Subcutaneous abdominal adipose tissue (tissue), 5 donors: ENCODE measurements around the gene C9orf85.

Experiments used
- H3K27ac ChIP-seq: one replicate; pipeline ENCODE4 v1.7.0; 2013; ENCODE audit warnings: low read depth, mild to moderate bottlenecking, inconsistent platforms, low read length, moderate library complexity
- H3K27me3 ChIP-seq, 5 donors: one replicate each; pipeline ENCODE4 v1.7.0; 2013; ENCODE audit warnings: low read length in 5 of 5, inconsistent platforms in 1 of 5; ENCODE audit not compliant: control insufficient read depth in 5 of 5, insufficient read depth in 4 of 5
- H3K36me3 ChIP-seq, 5 donors: one replicate each; pipeline ENCODE4 v1.7.0; 2013; ENCODE audit warnings: low read length in 5 of 5; ENCODE audit not compliant: control insufficient read depth in 5 of 5, insufficient read depth in 5 of 5
- H3K4me1 ChIP-seq, 5 donors: one replicate each; pipeline ENCODE4 v1.7.0; 2013; ENCODE audit warnings: low read length in 5 of 5, mild to moderate bottlenecking in 3 of 5, moderate library complexity in 1 of 5; ENCODE audit not compliant: control insufficient read depth in 5 of 5, insufficient read depth in 5 of 5
- H3K4me3 ChIP-seq, 5 donors: one replicate each; pipeline ENCODE4 v1.7.0; 2013; ENCODE audit warnings: low read length in 5 of 5, low read depth in 1 of 5
- H3K9ac ChIP-seq, 5 donors: one replicate each; pipeline ENCODE4 v1.7.0; 2013; ENCODE audit warnings: low read length in 5 of 5, mild to moderate bottlenecking in 4 of 5, moderate library complexity in 3 of 5
- H3K9me3 ChIP-seq, 5 donors: one replicate each; pipeline ENCODE4 v1.7.0; 2013; ENCODE audit warnings: low read length in 5 of 5; ENCODE audit not compliant: control insufficient read depth in 5 of 5
- donor health status: healthy.
- donor health status: healthy.
- donor health status: healthy.
- donor health status: healthy.
- donor health status: healthy.

C9orf85 gene

DNA sequence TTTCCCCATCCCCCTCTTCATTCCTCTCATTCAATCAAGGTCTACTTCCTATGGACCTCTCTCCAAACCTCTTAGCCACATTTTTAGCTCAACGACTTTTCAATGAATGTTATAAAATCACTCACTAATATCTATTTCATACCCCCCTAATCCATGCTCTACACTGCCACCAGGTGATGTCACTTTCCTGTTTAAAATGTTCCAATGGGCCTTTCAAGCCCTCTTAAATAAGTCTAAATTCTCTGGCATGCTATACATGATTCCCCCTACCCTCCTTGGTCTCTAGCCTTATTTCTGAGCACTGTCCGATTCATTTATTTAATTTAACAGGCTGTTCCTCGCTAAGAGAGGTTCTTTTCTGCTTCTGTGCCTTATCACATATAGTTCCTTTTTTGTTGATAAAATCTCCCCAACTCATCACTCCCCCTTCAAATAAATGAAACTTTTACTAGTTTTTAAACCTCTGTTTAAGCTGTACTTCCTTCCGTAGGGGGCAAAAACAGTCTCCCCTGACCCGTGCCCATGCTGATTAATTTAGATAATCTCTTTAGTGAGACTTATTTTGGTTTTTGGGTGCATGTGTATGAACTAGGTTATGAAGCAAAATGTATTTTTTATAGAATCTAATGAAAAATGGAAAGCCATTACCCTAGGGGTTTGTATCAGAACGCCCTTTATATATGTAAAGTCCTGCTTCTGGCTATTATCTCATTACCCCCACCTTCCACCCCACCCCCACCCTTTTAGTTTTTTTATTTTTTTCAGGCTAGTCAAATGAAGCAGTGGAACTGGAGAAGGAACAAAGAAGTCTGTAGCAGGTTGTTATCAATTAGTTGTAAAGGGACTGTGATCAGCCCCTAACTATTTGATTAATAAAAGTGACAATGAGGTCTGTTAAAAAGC lies 9.5 kb upstream of the C9orf85 start:
- H3K9me3 ChIP-seq: no peaks in the 10 kb centered on the region
- peaks cover 0 to 2% (median 0%) of the 10 kb centered on the region in 5 donors for H3K4me1 ChIP-seq
- H3K27ac ChIP-seq: no peak overlapping the region
- H3K36me3 ChIP-seq: no peaks in the 10 kb centered on the region
- H3K27me3 ChIP-seq: no peaks in the 10 kb centered on the region
- no peak overlapping the region for H3K9ac ChIP-seq
- no peak overlapping the region for H3K4me3 ChIP-seq

DNA sequence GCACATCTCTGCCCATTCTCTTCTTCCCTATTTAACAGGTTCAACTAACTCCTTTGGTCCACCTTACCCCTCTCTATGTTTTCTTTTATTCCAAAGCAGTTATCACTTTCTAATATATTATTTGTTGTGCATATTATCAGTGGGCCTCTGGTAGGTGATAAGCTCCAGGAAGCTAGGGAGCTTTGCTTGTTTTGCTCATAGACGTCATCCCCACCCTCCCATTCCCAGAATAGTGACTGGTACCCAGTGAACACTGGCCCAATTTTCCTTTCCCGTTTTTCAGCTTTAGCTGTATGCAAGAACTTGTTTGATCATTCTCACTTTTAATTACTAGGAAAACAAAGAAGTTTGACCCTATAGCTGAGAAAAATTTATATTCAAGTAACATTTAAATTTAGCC lies 7.4 kb upstream of the C9orf85 start:
- Histone ChIP-seq H3K27me3 (no peaks in the 10 kb centered on the region), H3K27ac (no peak overlapping the region), H3K9me3 (no peaks in the 10 kb centered on the region), H3K4me1 (peaks cover 0 to 8% (median 7%) of the 10 kb centered on the region in 5 donors), H3K9ac (no peak overlapping the region), H3K4me3 (no peak overlapping the region), H3K36me3 (no peaks in the 10 kb centered on the region)

DNA sequence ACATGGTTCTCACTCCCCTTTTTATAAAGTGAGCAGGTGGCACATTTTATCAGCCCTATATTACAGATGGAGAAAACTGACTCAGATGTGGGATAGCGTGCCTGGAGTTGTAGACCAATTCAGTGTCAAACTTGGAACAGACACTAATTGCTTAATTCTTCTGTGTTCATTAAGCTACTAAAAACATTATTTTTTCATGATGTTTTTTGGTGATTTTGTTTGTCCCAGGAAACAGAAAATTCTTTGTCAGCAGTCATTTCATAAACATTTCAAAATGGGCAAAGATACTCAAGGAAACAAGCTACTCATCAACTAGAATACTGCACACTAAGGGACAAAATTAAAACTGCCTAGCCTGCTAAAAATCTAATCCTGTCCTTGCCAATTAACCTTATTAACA lies 2.6 kb upstream of the C9orf85 start:
- H3K27ac ChIP-seq: no peak overlapping the region
- H3K4me3 ChIP-seq: peak overlapping the region in 3 of 5 donors; percentile 93 to 98 (median 98)
- no peaks in the 10 kb centered on the region for H3K27me3 ChIP-seq
- H3K9ac ChIP-seq: peak overlapping the region in 3 of 5 donors; percentile 10 to 93 (median 88)
- no peaks in the 10 kb centered on the region for H3K9me3 ChIP-seq
- peaks cover 3 to 36% (median 28%) of the 10 kb centered on the region in 5 donors for H3K4me1 ChIP-seq
- no peaks in the 10 kb centered on the region for H3K36me3 ChIP-seq

DNA sequence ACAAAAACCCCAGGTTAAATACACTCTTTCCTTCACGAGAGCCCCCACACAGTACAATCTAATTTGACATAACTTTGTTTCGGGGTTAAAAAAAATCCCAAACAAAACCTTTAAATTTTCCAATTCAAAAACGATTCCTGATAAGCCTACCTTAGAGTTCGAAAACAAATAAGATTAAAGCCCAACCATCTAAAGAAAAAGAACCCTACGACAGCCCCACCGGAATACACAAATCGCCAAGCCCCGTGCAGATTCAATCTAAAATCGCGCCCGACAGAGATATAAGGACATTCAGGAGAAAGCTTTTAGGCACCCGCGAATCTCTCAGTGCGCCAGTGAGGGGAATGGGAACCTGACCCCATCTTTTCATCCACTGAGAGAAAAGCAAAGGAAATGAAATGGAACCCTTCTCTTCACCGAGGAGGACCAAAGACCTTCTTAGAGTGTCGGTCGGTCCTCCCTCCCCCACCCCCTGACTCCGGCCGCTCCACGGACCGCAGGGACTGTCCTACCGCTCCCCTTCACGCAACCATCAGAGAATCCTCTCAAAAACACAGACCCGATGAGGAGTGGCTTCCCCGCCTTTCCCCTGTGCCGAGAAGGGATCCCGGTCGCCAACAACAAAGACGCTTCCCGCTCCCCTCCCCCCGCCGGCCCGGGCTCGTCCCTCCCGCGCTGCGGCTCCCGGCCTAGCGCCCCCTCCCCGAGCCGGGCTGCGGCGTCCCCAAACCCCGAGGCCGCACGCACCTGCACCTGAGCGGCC lies 1.4 kb upstream of the C9orf85 start:
- Histone ChIP-seq H3K27me3 (no peaks in the 10 kb centered on the region), H3K4me1 (peaks cover 3 to 36% (median 28%) of the 10 kb centered on the region in 5 donors), H3K27ac (peak overlapping the region; percentile 93), H3K4me3 (peak overlapping the region; percentile 89 to 98 (median 96)), H3K36me3 (no peaks in the 10 kb centered on the region), H3K9ac (peak overlapping the region; percentile 82 to 93 (median 90)), H3K9me3 (no peaks in the 10 kb centered on the region)

DNA sequence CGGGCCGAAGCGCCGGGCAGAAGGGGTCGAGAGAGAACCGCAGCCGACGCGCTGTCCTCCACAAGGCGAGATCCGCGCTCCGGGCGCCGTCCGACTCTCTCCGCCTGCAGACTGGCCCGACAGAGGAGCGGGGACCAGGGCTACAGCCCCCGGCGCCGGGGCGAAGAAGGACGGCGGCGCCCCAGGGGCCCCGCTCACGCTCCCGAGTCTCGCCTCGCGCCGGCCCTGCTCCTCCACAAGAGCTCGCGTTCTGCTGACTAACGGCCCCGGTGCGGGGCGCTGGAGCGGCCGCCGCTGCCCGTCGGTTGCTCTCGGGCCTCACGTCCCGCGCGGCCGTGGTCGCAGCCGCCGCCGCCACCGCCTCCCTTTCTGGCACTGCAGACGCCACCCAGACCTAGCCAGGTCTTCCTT lies 784 bp upstream of the C9orf85 start:
- no peaks in the 10 kb centered on the region for H3K27me3 ChIP-seq
- no peaks in the 10 kb centered on the region for H3K36me3 ChIP-seq
- peaks cover 3 to 36% (median 28%) of the 10 kb centered on the region in 5 donors for H3K4me1 ChIP-seq
- H3K27ac ChIP-seq: peak overlapping the region; percentile 93
- peak overlapping the region; percentile 89 to 98 (median 96) for H3K4me3 ChIP-seq
- peak overlapping the region; percentile 26 to 93 (median 88) for H3K9ac ChIP-seq
- H3K9me3 ChIP-seq: no peaks in the 10 kb centered on the region

DNA sequence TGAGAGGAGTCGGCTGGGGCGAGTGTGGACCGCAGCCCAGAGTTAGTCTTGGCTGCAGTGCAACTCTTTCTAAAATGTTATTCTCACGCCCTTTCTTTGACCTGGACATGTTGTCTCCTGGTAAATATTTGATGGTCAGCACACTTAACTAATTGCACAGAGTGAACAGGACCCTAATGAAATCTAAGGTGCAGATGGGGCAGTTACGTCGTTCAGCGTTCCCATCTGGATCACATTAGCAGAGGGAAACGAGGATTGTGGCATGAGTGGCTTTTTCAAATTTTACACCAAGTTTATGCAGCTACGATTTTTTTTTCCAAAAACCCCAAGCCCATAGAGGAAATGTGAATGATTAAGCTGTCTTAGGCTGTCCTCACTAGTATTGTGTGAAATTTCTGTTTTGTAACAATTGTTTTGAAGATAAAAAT lies 483 bp downstream of the C9orf85 start:
- H3K36me3 ChIP-seq: no peaks in the 10 kb centered on the region
- peaks cover 3 to 36% (median 29%) of the 10 kb centered on the region in 5 donors for H3K4me1 ChIP-seq
- no peaks in the 10 kb centered on the region for H3K9me3 ChIP-seq
- H3K27ac ChIP-seq: peak overlapping the region; percentile 93
- H3K9ac ChIP-seq: peak overlapping the region; percentile 61 to 87 (median 65)
- no peaks in the 10 kb centered on the region for H3K27me3 ChIP-seq
- peak overlapping the region; percentile 93 to 98 (median 96) for H3K4me3 ChIP-seq

DNA sequence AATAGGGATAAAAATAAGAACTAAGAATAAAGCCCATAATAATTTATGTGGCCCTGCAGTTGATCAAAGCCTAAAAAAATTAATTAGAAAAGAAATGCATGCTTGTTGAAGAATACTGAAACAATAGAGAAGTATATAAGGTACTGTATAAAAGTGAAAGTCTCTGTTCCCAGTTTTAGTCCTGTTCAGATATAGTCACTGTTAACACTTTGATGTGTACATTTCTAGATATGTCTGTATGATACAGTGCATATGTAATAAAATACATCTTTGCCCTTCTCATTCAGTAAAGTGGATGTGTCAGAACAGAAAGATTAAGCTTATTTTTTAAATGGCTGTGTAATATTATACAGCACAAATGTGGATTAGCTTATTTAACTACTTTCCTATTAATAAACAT lies 4.1 kb downstream of the C9orf85 start:
- H3K9me3 ChIP-seq: no peaks in the 10 kb centered on the region
- no peak overlapping the region for H3K9ac ChIP-seq
- H3K27me3 ChIP-seq: no peaks in the 10 kb centered on the region
- H3K36me3 ChIP-seq: no peaks in the 10 kb centered on the region
- H3K4me1 ChIP-seq: peaks cover 3 to 17% (median 16%) of the 10 kb centered on the region in 5 donors
- H3K4me3 ChIP-seq: no peak overlapping the region
- no peak overlapping the region for H3K27ac ChIP-seq

DNA sequence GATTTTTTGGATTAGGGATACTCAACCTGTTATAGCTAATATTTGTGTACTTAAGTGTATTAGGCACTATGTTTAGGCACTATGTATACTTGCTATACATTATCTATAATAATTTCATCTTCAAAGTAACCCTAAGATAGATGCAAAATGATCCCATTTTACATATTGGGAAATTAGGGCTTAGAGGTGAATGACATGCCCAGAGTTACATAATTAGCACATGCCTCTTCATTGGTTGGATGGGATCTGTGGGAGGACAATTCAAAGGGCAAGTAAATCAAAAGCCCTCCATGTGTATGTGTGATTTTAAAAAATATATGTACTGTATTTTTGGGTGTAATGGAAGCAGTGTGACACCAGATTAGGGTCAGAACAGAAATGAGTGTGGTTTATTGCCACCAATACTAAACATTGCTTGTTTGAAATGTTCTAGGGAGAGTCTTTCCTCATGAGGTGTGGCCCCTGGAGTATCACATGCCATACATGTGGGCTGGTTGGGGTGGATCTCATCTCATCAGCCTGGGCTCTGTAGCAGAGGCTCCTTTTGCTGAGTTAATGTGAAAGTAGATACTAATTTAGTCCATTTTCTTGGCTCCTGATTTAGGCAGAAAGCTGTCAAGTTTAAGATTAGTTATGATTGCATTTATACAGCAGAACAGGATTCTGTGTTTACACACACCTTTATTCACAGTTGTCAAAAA lies 5.5 kb downstream of the C9orf85 start:
- Histone ChIP-seq H3K36me3 (peaks cover 0 to under 1% (median 0%) of the 10 kb centered on the region in 5 donors), H3K27me3 (no peaks in the 10 kb centered on the region), H3K4me1 (peaks cover 1 to 14% (median 13%) of the 10 kb centered on the region in 5 donors), H3K27ac (no peak overlapping the region), H3K9ac (no peak overlapping the region), H3K4me3 (no peak overlapping the region), H3K9me3 (no peaks in the 10 kb centered on the region)

DNA sequence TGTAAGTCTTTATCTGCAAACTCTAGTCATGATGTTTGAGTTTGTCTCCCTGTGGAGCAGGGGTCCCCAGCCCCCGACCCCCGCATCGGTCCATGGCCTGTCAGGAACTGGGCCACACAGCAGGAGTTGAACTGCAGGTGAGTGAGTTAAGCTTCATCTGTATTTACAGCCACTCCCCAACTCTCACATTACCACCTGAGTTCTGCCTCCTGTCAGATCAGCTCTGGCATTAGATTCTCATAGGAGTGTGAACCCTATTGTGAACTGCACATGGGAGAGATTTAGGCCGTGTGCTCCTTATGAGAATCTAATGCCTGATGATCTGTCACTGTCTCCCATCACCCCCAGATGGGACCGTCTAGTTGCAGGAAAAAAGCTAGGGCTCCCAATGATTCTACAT lies 7.0 kb downstream of the C9orf85 start:
- no peaks in the 10 kb centered on the region for H3K9me3 ChIP-seq
- H3K27ac ChIP-seq: no peak overlapping the region
- H3K27me3 ChIP-seq: no peaks in the 10 kb centered on the region
- H3K4me1 ChIP-seq: peaks cover 0 to 4% (median 0%) of the 10 kb centered on the region in 5 donors
- H3K4me3 ChIP-seq: no peak overlapping the region
- no peak overlapping the region for H3K9ac ChIP-seq
- peaks cover 0 to 5% (median 3%) of the 10 kb centered on the region in 5 donors for H3K36me3 ChIP-seq
